GM18507 (cell line): ENCODE results near the gene IFIT1B.
"Not testable (repeated sequence)": the region's sequence is repeated elsewhere in the genome, so short reads cannot be mapped to it uniquely, and the experiment has no call there.

Experiments
- DNase-seq: peaks from one replicate; pipeline ENCODE4 v3.0.0; 2011; ENCODE audit warnings: low read depth; ENCODE audit not compliant: insufficient read length; ENCODE audit errors: extremely low spot score
- FAIRE-seq: peaks from 2 replicates; lab custom pipeline; 2011; peaks lifted over from hg19 to GRCh38; lab: Jason Lieb, UNC

The IFIT1B gene

GRCh38 chr10:89347701-89348457, 30.0 kb upstream of the IFIT1B start:
- peak; percentile 60 for FAIRE-seq
- DNase-seq = no peak

- FAIRE-seq (no peak), DNase-seq (no peak)
Observed at GRCh38 chr10:89348481-89348880, 29.4 kb upstream of the IFIT1B start.

DNA sequence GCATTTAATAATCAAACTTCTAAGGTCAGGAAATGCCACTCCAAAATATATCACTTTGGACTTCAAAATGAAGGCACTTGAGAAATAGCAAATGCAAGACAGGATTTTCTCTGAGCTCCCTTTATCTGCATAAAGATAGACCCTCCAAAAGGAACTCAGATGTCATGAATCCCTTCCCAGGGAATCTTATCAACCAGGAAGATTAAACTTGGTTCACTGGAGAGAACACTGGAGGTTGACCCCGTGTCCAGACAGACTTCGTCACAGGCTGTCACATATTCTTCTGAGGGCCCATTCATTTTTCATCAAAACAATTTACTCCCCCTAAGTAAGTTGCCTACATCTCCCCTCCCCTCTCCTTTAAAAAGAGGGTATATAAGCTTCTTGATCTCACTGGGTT, 28.9 kb upstream of the IFIT1B start:
- no peak for DNase-seq
- FAIRE-seq = no peak

DNA sequence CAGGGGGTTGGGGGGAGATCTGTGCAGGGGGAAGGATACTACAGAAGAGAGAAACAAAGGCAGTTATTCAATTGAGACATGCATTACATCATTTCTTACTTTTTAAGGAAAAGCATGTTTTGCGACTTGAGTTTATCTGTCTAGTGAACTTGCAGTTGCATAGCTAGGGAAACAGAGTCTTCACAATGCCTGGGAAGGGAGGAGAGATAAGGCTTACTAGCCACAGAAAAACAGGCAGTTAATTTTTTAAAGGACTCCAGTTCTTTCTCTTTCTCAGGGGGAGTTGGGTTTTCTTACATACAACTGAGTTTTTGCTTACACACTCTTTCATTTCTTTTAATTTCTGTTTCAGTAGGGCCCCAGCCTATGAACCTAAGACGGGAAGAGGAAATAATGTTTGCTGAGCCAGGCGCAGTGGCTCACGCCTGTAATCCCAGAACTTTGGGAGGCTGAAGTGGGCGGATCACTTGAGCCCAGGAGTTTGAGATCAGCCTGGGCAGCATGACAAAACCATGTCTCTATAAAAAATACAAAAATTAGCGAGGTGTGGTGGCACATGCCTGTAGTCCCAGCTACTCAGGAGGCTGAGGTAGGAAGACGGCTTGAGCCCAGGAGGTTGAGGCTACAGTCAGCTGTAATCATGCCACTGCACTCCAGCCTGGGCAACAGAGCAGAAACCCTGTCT, 27.1 kb upstream of the IFIT1B start:
- peak; percentile 56 for FAIRE-seq
- DNase-seq = not testable (repeated sequence)

DNA sequence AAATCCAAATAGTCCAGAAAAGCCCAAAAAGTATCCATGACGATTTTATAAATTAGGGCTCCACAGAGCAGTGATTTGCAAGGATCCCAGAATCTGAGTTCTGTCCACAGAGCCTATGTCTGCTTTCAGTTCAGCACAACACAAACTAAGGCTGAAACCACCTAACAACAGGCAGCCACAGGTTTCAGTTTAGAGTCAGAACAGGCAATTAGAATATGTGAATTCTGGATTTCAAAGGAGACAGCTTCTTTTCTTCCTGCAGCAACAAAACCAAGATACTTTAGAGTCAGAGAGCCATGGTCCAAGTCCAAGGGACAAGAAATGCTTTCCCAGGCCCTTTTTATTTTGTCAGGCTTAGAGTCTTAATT, 26.5 kb upstream of the IFIT1B start:
- FAIRE-seq (peak; percentile 95), DNase-seq (no peak)

- FAIRE-seq = peak; percentile 85
- no peak for DNase-seq
Observed at GRCh38 chr10:89351780-89352597, 25.9 kb upstream of the IFIT1B start.

GRCh38 chr10:89352802-89353201, 25.1 kb upstream of the IFIT1B start:
- no peak for DNase-seq
- FAIRE-seq = no peak

DNA sequence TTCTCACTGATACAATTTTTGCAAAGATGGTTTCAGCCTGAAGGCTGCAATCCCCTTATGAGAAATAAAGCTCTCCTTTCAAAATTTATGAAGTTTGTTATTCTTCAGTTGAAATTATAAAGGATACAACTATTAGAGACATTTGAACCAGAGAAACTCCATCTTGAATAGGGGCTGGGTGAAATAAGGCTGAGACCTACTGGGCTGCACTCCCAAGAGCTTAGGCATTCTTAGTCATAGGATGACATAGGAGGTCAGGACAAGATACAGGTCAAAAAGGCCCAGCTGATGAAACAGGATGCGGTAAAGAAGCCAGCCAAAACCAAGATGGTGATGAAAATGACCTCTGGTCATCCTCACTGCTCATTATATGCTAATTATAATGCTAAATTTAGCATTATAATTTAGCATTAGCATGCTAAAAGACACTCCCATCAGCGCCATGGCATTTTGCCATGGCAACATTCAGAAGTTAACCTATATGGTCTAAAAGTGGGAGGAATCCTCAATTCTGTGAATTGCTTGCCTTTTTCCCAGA, 22.4 kb upstream of the IFIT1B start:
- FAIRE-seq = no peak
- no peak for DNase-seq

GRCh38 chr10:89357096-89357495, 20.8 kb upstream of the IFIT1B start:
- FAIRE-seq = no peak

DNA sequence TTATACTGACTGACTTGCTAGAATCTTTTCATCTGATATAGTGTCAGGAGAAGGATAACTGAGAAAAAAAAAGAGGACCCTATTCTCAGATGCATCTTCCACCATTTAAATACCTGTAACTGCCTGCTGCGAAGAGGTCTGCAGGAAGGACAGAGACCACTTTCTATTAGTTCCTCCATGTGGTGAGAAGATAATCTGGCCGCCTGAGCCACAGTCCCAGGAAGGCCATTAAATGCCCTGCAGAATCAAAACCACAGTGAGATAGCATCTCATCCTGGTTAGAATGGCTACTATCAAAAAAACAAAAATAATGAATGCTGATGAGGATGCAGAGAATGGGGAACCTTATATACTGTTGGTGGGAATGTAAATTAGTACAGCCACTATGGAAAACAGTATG, 19.9 kb upstream of the IFIT1B start:
- FAIRE-seq (no peak), DNase-seq (no peak)

More at GRCh38 chr10:89357096-89357495, 20.8 kb upstream of the IFIT1B start:
- no peak for DNase-seq

DNA sequence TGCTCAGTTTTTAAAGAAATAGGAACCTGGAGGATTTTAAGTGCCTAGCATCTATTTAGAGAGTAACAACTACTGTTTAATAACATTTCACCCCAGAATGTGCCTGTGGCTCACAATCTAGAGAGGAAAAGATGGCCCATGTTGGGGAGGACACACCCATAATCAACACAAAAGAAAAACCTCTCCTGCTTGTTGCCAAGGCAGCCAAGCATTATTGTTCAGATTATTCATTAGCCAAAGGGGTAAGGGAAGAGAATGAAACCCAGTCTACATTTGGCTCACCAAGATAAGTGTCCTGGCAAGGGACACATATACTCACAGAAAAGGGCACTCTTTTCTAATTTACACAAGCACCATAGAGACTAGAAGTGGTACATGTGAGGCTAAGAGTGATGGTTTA, 17.7 kb upstream of the IFIT1B start:
- FAIRE-seq = no peak
- DNase-seq = no peak

GRCh38 chr10:89362929-89363328, 14.9 kb upstream of the IFIT1B start:
- no peak for FAIRE-seq
- DNase-seq = no peak

DNA sequence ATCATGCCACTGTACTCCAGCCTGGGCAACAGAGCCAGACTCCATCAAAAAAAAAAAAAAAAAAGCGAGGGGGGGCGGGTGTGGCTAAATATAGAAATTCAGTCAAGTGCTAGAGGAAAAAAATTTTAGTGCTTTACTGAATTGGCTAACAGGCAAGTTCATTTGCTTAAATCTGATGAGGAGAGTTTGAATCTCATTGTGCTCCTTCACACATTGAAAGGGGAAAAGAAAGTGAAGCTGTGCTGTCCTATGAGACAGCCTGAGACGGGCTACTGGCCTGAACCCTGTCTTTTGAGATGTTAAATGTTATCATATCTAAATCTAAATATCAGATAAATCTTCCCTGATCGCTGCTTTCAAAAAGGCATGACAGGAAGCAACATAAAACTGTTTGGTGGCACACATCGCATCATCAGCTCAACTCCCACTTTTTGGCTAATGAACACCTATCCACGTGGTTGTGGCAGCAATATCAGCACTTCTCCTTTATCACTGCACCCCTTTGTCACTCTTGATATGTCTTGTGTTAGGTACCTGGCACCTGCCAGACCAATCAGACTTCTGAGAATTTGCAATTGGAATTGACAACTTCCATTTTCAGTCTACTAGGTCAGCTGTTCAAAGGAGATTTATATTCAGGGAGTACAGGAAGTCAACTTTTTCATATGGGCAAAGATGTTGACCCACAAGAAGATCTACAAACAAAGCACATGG, 14.0 kb upstream of the IFIT1B start:
- DNase-seq (no peak), FAIRE-seq (peak; percentile 68)

DNA sequence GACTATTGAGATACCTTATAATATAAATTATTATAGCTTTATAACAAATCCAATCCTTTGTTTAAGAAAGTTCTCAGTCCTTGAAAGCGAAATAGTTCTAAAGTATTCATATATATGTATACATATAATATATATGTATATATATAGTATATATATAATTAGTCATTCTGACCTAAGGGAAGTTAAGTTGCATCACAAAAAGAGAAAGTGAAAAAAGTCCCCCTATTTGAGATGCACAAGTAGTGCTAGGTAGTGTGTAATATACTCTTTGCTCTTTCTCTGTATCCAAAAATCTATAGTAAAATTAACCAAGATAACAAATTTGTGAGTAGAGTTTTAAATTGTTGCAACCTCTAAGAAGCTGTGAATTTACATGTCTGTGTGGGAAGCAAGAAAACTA, 13.3 kb upstream of the IFIT1B start:
- no peak for FAIRE-seq

GRCh38 chr10:89367529-89367928, 10.3 kb upstream of the IFIT1B start:
- FAIRE-seq = peak; percentile 92
- peak; percentile 45 for DNase-seq

More for the DNA sequence above, 13.3 kb upstream of the IFIT1B start:
- DNase-seq = no peak

DNA sequence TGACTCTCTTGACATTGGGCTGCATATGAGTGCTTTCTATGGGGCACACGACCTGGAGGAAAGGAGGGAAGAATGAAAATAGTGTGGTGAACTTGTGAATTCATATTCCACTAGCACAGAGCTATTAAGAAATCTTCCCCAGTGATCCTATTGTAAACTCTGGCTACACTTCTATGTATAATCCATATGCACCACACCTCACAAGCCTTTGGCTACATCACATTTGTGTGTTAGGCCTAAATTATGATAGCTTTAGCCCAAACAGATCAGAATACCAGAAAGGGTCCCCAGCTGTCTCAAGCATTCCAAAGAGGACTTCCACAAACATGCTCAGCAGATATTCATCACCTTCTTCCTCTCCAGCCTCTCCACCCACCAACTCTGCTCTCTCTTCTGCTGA, 9.7 kb upstream of the IFIT1B start:
- no peak for DNase-seq
- no peak for FAIRE-seq

GRCh38 chr10:89369156-89370105, 8.4 kb upstream of the IFIT1B start:
- no peak for FAIRE-seq
- DNase-seq = no peak

GRCh38 chr10:89371079-89371478, 6.8 kb upstream of the IFIT1B start:
- FAIRE-seq = no peak
- DNase-seq = no peak
